ENCODE data around the gene FRMD4B.

The FRMD4B gene

DNA sequence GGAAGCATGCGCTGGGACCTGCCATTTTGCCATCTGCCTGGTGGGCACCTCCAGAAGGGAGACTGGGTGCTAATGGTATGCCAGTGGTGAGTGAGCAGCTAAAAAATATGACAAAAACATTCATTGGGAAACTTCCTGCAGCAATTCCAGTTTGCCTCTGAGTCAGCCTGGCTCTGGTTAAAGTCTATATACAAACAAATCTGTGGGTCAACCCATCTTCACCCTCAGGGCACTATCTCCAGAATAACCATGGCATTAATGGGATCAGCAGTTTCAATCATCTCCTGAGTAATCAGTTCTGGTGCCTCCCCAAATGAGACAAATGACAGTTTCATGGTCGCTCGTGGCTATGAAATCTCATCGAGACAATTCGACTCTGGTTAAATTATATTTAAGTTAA, 21.5 kb downstream of the FRMD4B start:
- DNase-seq (ENCODE audit: low read depth, low spot score) = no peak

GRCh38 chr3:69360690-69361089, 25.2 kb downstream of the FRMD4B start:
- no peak for DNase-seq (ENCODE audit: low read depth, low spot score)

DNA sequence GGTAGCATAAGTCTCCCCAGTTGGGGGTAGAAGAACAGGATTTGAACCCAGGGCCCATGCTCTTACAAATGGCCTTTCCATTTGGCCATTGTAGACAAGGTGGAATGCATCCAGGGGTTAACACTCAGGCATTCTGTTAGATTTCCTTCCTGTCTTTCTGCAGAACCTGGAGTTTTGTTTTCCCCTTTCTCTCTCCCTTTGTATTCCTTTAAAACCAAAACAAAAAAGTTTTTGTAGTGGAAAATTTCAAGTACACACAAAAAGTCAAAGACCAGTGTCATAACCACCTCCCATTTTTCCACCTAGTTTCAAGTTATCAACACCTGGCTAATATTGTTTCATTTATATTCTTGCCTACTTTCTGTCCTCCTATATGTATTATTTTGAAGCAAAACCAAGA, 26.0 kb downstream of the FRMD4B start:
- no peak for DNase-seq (ENCODE audit: low read depth, low spot score)

DNA sequence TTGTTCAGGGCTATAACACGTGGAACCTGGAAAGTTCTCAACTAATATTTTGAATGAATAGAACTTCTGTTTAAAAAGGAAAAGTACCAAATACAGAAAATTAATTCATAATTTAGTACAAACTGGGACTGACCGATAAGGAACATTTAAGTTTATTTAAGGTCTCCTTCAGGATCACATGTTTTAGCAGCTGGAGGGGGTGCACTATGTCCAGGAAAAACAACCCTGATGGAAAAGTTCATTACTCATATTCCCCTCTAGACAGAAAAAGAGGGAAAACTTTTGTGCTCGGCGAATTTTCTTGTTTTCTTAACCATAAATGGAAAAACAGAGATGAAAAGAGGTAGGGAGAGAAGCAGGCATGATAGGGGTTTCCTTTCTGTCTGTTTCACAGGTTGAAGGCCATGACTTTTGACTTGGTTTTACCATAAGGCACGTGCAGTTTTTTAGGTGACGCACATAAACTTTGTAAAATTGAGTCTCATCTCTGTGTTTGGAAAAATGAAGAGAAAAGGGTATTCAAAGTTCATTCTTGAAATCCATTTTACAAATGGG, 26.5 kb downstream of the FRMD4B start:
- no peak for DNase-seq (ENCODE audit: low read depth, low spot score)

GRCh38 chr3:69357196-69357595, 28.7 kb downstream of the FRMD4B start:
- DNase-seq (ENCODE audit: low read depth, low spot score) = no peak

DNA sequence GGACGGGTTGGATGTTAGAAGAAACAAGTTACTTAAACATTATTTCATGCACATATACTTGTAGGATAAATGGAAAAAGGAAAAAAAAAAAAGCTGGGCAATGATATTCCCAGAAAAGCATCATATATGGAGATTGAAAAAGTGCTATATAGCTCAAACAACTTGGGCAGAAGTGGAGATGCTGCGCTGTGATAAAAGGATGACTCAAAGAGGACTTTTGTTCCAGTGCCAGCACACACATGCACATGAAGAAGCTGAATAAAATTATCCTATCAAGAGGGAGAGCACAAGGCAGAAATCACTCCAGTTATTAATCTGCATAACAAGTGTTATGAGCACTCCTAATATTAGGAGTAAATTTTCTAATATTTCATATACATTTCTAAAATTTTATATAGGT, 30.9 kb downstream of the FRMD4B start:
- DNase-seq (ENCODE audit: low read depth, low spot score) = no peak

GRCh38 chr3:69353503-69353902, 32.4 kb downstream of the FRMD4B start:
- no peak for DNase-seq (ENCODE audit: low read depth, low spot score)

- DNase-seq (ENCODE audit: low read depth, low spot score) = no peak
Measured at GRCh38 chr3:69353088-69353478, 32.8 kb downstream of the FRMD4B start.

- no peak for DNase-seq (ENCODE audit: low read depth, low spot score)
Measured at GRCh38 chr3:69352305-69353087, 33.4 kb downstream of the FRMD4B start.

DNA sequence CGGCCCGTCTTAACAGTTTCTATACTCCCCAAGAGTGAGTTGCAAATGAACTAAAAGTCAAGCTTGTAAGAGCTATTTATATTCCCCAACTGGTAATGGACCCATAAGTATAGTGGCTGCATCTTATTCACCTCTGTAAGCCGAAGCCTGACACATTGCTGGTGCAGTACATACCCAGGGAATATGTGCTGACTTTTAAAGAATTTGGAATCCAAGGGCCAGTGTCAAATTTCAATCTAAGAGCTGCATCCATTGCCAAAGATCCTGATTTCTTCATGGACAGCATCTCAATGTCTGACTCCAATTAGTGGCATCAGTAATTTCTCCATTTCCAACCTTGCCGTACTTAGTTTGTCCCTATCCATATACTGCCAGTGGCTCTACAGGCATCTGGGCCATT, 42.0 kb downstream of the FRMD4B start:
- no peak for DNase-seq (ENCODE audit: low read depth, low spot score)

DNA sequence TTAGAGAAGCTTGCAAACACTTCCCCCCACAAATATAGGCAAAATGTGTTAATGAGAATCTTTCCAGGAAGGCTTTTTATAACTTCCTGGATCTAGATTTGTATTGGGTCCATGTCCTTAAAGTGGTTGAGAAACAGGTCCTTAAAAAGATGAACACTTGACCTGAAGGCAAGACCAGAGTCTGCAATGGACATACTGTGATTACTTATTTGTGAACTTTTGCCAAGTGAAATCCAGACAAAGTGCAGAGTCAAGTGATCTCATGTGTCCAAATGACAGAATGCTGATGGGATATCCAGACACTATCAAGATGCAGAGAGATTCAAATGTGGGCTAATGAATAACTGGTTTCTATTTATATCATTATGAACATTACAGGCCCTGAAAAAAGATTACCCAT, 43.8 kb downstream of the FRMD4B start:
- DNase-seq (ENCODE audit: low read depth, low spot score) = no peak

- DNase-seq (ENCODE audit: low read depth, low spot score) = no peak
Measured at GRCh38 chr3:69339760-69340159, 46.1 kb downstream of the FRMD4B start.

GRCh38 chr3:69338911-69339310, 47.0 kb downstream of the FRMD4B start:
- no peak for DNase-seq (ENCODE audit: low read depth, low spot score)

DNA sequence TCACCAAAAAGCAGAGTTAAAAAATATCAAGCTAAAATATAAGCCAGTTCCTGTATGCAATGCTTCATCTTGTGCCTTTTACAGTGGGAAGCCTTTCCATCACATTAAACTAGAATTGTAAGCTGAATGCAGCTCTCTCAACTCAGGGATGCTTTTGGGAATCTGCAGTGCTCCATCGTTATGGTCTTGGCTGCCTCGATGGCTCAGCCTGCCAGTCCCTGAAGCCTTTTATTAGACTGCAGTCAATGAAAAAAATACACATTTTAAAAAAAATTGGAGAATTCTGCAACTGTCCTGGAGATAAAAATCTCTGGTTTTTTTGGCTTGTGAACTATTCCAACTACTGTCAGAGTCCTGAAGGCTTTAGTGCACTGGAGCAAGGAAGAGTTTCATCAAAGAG, 53.0 kb downstream of the FRMD4B start:
- no peak for DNase-seq (ENCODE audit: low read depth, low spot score)

- no peak for DNase-seq (ENCODE audit: low read depth, low spot score)
Measured at GRCh38 chr3:69330891-69331400, 54.9 kb downstream of the FRMD4B start.

DNA sequence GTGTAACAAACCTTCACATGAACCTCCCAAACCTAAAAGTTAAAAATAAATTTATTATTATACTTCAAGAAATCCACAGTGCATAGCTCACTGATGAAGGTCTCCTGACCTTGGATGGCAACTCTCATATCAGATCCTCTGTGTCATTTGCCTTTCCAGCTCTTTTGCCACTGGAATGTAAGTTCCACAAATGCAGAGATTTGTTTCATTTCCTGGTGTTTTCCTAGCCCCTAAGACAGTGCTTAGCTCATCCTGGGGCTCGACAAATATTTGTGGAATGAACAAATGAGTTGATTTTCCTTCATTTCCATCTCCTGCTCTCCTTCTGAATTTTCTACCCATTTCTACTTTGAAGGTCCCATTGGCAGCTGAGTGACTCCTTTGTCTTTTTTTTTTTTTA, 56.0 kb downstream of the FRMD4B start:
- no peak for DNase-seq (ENCODE audit: low read depth, low spot score)

DNA sequence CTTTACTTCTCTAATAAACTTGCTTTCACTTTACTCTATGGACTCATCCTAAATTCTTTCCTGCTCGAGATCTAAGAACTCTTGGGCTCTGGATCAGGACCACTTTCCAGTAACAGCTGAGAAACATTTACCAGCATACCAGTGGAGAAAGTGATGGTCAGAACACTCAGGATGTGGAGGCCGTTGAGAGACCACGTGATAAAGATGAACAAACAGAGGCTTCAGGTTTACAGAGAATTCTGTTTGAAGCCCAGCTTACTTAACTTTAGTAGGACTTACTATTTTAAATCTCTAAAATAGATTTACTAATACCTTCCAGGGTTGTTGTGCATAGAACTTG, 57.0 kb downstream of the FRMD4B start:
- no peak for DNase-seq (ENCODE audit: low read depth, low spot score)

DNA sequence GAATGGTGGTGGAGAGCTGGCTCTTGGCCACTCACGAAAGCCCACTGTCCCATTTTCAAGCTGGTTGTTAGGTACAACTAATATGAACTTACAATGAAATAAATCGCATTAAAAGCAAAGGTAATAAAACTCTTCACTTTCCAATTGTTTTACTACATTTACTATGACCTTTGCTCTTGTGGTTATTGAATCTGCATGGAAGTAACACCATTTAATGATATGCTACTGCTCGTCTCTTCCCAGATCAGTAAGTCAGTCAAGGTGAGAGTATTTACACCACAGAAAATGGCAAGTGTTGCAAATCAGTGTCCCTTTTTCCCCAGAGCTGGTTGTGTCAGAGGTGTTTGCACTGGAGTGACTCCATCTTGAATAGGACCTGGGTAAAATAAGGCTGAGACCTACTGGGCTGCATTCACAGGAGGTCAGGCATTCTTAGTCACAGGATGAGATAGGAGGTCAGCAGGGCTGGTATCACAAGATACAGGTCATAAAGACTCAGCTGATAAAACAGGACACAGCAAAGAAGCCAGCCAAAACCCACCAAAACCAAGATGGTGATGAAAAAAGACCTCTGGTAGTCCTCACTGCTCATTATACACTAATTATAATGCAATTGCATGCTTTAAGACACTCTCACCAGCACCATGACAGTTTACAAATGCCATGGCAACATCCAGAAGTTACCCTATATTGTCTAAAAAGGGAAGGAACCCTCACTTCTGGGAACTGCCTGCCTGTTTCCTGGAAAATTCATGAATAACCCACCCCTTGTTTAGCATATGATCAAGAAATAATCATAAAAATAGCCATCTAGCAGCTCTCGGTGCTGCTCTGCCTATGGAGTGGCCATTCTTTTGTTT, 57.6 kb downstream of the FRMD4B start:
- DNase-seq (ENCODE audit: low read depth, low spot score) = no peak

DNA sequence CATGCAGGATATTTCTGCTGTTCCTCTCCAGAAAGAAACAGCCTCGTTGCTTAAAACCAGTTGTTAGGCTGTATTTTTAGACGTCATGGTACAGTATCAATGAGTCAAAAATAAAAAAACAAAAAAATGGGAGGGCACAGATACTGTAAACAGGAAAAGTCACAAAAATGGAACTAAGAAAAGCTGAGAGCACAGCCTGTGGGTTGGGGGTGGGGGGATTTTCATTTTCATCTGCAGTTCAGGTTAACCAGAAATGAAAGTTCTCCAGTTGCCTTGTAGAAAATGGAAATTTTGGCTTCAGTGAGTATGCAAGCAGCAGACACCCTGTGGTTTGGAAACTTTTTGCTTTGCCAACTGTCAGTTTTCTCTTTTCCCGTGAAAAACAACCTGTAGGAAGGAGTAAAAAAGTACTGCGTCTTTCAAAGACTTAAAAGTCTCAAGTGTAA, 59.0 kb downstream of the FRMD4B start:
- DNase-seq (ENCODE audit: low read depth, low spot score) = no peak

GRCh38 chr3:69325151-69325550, 60.7 kb downstream of the FRMD4B start:
- DNase-seq (ENCODE audit: low read depth, low spot score) = no peak

DNA sequence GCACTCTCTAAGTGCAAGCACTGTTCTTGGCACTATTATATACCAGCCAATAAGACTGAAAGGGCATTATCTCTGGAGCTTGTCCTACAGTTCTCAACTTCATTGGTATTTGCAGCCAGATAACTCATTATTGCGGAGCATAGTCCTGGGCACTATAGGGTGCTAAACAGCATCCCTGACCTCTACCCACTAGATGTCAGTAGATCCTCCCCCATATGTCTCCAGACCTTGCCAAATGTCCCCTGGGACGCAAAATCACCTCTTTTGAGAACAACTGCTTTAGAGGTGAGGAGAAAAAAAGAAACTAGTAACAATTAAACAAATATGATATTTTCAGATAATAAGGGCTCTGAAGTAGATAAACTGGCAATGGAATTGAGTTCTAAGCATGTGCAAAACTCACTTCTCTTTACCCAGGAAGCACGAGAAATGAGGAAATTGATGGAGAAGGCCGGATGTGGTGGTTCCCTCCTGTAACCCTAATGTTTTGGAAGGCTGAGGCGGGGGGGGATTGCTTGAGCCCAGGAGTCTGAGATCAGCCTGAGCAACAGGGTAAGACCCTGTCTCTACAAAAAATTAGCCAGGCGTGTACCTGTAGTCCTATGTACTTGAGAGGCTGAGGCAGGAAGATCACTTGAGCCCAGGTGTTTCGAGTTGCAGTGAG, 61.4 kb downstream of the FRMD4B start:
- no peak for DNase-seq (ENCODE audit: low read depth, low spot score)

DNA sequence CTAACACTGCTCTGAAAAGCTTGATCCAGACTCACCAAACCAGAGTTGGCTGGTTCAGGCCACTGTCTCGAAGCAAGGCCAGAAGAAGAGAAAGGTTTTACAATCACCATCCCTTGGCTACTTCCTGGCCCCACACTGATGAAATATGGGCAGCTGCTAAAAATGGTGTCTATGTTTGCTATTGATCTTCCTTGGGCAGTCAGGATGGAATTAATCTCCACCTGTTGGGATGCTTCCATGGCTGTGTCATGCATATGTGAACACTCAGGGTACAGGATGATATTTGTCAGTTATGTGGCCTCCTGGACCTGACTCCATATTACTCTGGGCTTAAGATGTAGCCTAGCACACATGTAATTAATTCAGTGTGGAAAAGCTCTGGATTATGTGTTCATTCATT, 61.9 kb downstream of the FRMD4B start:
- DNase-seq (ENCODE audit: low read depth, low spot score) = no peak
